HepG2 (cell line): ENCODE results near the gene RNF10. TPM values are rescaled to one million over a fixed set of nuclear protein-coding genes. Genes with fewer than 3 reads are reported as not detected.

ENCODE experiments used
- CAMTA2 ChIP-seq: sonication (generic); formaldehyde crosslinking; IDR thresholded peaks from 2 replicates; pipeline ENCODE4 v1.4.0; 2020; ENCODE audit warnings: mild to moderate bottlenecking, missing genetic modification reagents, borderline replicate concordance
- ESRRA ChIP-seq: sonication (generic); formaldehyde crosslinking; IDR thresholded peaks from 2 replicates; pipeline ENCODE4 v1.5.1; 2020; ENCODE audit warnings: mild to moderate bottlenecking, low read depth, missing genetic modification reagents
- GATAD2A ChIP-seq: IDR thresholded peaks from 2 replicates; pipeline ENCODE4 v1.6.1; 2016
- HNF4G ChIP-seq, 2 experiments: sonication (generic) in 1 of 2; formaldehyde crosslinking in 1 of 2; IDR thresholded peaks; 2 replicates each; pipeline versions ENCODE4 v1.4.0 to v1.6.1; 2011 to 2020; ENCODE audit warnings: borderline replicate concordance in 2 of 2, low read depth in 2 of 2, mild to moderate bottlenecking in 2 of 2, low read length in 1 of 2, missing genetic modification reagents in 1 of 2, moderate library complexity in 1 of 2
- MAFF ChIP-seq: IDR thresholded peaks from 2 replicates; pipeline ENCODE4 v1.6.1; 2011; ENCODE audit warnings: low read depth, low read length, improper control_type of control experiment
- NR2F1 ChIP-seq, 2 experiments: fragments of 450-650 bp in 1 of 2; formaldehyde crosslinking in 1 of 2; IDR thresholded peaks; 2 replicates each; pipeline versions ENCODE4 v1.5.0 to v1.6.1; 2016 to 2020; ENCODE audit warnings: mild to moderate bottlenecking in 1 of 2, missing compliant biosample characterization in 1 of 2, missing genetic modification reagents in 1 of 2, moderate library complexity in 1 of 2
- PCBP2 ChIP-seq: fragments of 200-400 bp; formaldehyde crosslinking; optimal IDR thresholded peaks from 2 replicates; pipeline ENCODE3; 2018; ENCODE audit warnings: low read length, low read depth; ENCODE audit not compliant: poor library complexity, severe bottlenecking
- U2AF1 ChIP-seq: fragments of 200-400 bp; formaldehyde crosslinking; optimal IDR thresholded peaks from 2 replicates; pipeline ENCODE3; 2017; ENCODE audit warnings: mild to moderate bottlenecking, low read depth, low read length
- ZC3H4 ChIP-seq: sonication (generic); formaldehyde crosslinking; IDR thresholded peaks from 2 replicates; pipeline ENCODE4 v1.4.0; 2020; ENCODE audit warnings: missing genetic modification reagents, borderline replicate concordance
- ZNF33B ChIP-seq: sonication (generic); formaldehyde crosslinking; IDR thresholded peaks from 2 replicates; pipeline ENCODE4 v1.5.1; 2020; ENCODE audit warnings: mild to moderate bottlenecking, missing genetic modification reagents
- ZNF451 ChIP-seq: sonication (generic); formaldehyde crosslinking; IDR thresholded peaks from 2 replicates; pipeline ENCODE4 v1.5.0; 2020; ENCODE audit warnings: mild to moderate bottlenecking, missing genetic modification reagents
- ZNF552 ChIP-seq: sonication (generic); formaldehyde crosslinking; IDR thresholded peaks from 2 replicates; pipeline ENCODE4 v1.9.0; 2022; ENCODE audit warnings: missing genetic modification reagents, mild to moderate bottlenecking, borderline replicate concordance
- ZNF570 ChIP-seq: sonication (generic); formaldehyde crosslinking; IDR thresholded peaks from 2 replicates; pipeline ENCODE4 v1.4.0; 2020; ENCODE audit warnings: mild to moderate bottlenecking, missing genetic modification reagents, borderline replicate concordance
- ZNF598 ChIP-seq: sonication (generic); formaldehyde crosslinking; IDR thresholded peaks from 2 replicates; pipeline ENCODE4 v1.5.1; 2020; ENCODE audit warnings: mild to moderate bottlenecking, missing genetic modification reagents, borderline replicate concordance
- ZNF605 ChIP-seq: sonication (generic); formaldehyde crosslinking; IDR thresholded peaks from 2 replicates; pipeline ENCODE4 v1.8.0; 2022; ENCODE audit warnings: mild to moderate bottlenecking, missing genetic modification reagents
- ZNF768 ChIP-seq: sonication (generic); formaldehyde crosslinking; IDR thresholded peaks from 2 replicates; pipeline ENCODE4 v1.4.0; 2020; ENCODE audit warnings: missing genetic modification reagents
- ZSCAN29 ChIP-seq: sonication (generic); formaldehyde crosslinking; conservative IDR thresholded peaks from 2 replicates; pipeline ENCODE4 v1.4.0; 2020; ENCODE audit warnings: mild to moderate bottlenecking, missing genetic modification reagents
- polyA plus RNA-seq, 8 experiments: library from polyadenylated mRNA; depleted of rRNA in 3 of 8; stranded (reverse) in 7 of 8; unstranded in 1 of 8; fragments of >200 nt; fragmentation: Illumina TruSeq in 4 of 8; extraction: Trizol in 4 of 8; gene quantifications; 2 replicates each; pipeline versions ENCODE4 v1.2.1 to v1.2.3, GENCODE V29; 2011 to 2016; ENCODE audit warnings: low read depth in 4 of 8, missing spikeins in 1 of 8, mixed read lengths in 1 of 8; ENCODE audit not compliant: insufficient read depth in 1 of 8
- total RNA-seq, 5 experiments: library from RNA; depleted of rRNA; stranded (reverse); fragments of >200 nt; fragmentation: Illumina TruSeq; extraction: Trizol; gene quantifications; 2 replicates each; pipeline ENCODE4 v1.2.3, GENCODE V29; 2016; ENCODE audit warnings: low read depth in 1 of 5
- TF ChIP-seq, protein P1 (sequence below): sonication (generic); formaldehyde crosslinking; IDR thresholded peaks from 2 replicates; pipeline ENCODE4 v1.5.0; 2020; ENCODE audit warnings: mild to moderate bottlenecking, missing genetic modification reagents
- TF ChIP-seq, protein P2 (sequence below): sonication (generic); formaldehyde crosslinking; IDR thresholded peaks from 2 replicates; pipeline ENCODE4 v1.4.0; 2020; ENCODE audit warnings: missing genetic modification reagents
- TF ChIP-seq, protein P3 (sequence below): fragments of 450-650 bp; IDR thresholded peaks from 2 replicates; pipeline ENCODE4 v1.6.1; 2017
- TF ChIP-seq, protein P4 (sequence below): IDR thresholded peaks from 2 replicates; pipeline ENCODE4 v1.6.1; 2016; ENCODE audit warnings: missing compliant biosample characterization, missing genetic modification reagents, borderline replicate concordance
- TF ChIP-seq, protein P5 (sequence below): sonication (generic); formaldehyde crosslinking; IDR thresholded peaks from 2 replicates; pipeline ENCODE4 v1.4.0; 2020; ENCODE audit warnings: missing genetic modification reagents, mild to moderate bottlenecking, borderline replicate concordance

The RNF10 gene
- total and polyA plus RNA-seq, 2 of the 13 experiments (the other 11 are each of a cell fraction or from before 2014, with no cell fraction given): 62.5 to 88.0 TPM

DNA sequence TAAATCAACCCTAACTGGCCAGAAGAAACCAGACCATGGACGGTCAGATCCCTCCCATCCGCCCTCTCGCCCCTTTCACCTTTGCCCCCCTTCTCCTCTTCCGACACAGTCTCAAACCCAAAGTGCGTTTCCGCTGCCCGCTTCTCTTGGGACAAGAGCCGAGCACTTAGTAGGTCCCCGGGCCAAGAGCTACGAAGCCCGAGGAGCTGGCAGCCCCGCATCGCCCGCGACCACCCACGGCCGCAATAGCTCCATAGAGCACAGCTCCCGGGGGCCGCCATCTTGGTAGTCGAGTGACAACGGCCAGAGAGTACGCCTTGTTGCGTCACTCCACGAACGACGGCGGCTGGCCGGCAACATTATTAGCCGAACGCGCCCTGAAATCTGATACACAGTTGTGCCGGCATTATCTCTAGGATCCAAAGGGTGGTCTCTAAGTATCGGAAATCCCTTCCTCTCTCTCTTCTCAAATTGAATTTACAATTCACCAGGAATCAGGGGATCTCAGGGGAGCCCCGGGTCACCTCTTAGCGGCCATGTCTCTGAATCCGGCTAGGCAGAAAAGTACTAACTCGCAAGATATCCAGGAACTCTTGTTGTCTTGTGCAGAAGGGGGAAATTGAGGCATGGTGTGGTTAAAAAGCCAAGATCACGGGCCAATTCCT, 5.2 kb upstream of the RNF10 start, which contains the start of gene COQ5 (continued):
- peak; percentile 66 for TF ChIP-seq HNF4G (IDR thresholded peaks at IDR 0.05; ENCODE audit: borderline replicate concordance, low read depth, low read length)
- peak; percentile 48; the same call in 1 of the 2 replicates for TF ChIP-seq HNF4G (CRISPR knock-in tag; IDR thresholded peaks at IDR 0.05; ENCODE audit: borderline replicate concordance, low read depth)
- peak; percentile 77 for TF ChIP-seq ZSCAN29 (CRISPR knock-in tag)
- TF ChIP-seq, protein P1, sequence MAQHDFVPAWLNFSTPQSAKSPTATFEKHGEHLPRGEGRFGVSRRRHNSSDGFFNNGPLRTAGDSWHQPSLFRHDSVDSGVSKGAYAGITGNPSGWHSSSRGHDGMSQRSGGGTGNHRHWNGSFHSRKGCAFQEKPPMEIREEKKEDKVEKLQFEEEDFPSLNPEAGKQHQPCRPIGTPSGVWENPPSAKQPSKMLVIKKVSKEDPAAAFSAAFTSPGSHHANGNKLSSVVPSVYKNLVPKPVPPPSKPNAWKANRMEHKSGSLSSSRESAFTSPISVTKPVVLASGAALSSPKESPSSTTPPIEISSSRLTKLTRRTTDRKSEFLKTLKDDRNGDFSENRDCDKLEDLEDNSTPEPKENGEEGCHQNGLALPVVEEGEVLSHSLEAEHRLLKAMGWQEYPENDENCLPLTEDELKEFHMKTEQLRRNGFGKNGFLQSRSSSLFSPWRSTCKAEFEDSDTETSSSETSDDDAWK: no peak
- TF ChIP-seq, protein P2, sequence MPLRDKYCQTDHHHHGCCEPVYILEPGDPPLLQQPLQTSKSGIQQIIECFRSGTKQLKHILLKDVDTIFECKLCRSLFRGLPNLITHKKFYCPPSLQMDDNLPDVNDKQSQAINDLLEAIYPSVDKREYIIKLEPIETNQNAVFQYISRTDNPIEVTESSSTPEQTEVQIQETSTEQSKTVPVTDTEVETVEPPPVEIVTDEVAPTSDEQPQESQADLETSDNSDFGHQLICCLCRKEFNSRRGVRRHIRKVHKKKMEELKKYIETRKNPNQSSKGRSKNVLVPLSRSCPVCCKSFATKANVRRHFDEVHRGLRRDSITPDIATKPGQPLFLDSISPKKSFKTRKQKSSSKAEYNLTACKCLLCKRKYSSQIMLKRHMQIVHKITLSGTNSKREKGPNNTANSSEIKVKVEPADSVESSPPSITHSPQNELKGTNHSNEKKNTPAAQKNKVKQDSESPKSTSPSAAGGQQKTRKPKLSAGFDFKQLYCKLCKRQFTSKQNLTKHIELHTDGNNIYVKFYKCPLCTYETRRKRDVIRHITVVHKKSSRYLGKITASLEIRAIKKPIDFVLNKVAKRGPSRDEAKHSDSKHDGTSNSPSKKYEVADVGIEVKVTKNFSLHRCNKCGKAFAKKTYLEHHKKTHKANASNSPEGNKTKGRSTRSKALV (CRISPR knock-in tag): peak; percentile 37; the same call in 1 of the 2 replicates
- TF ChIP-seq, protein P3, sequence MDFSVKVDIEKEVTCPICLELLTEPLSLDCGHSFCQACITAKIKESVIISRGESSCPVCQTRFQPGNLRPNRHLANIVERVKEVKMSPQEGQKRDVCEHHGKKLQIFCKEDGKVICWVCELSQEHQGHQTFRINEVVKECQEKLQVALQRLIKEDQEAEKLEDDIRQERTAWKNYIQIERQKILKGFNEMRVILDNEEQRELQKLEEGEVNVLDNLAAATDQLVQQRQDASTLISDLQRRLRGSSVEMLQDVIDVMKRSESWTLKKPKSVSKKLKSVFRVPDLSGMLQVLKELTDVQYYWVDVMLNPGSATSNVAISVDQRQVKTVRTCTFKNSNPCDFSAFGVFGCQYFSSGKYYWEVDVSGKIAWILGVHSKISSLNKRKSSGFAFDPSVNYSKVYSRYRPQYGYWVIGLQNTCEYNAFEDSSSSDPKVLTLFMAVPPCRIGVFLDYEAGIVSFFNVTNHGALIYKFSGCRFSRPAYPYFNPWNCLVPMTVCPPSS: no peak
- TF ChIP-seq ZNF598 (CRISPR knock-in tag): peak; percentile 80; the same call in 1 of the 2 replicates
- peak; percentile 74; the same call in 1 of the 2 replicates for TF ChIP-seq CAMTA2 (CRISPR knock-in tag)
- TF ChIP-seq ZNF605 (CRISPR knock-in tag): peak; percentile 79
- TF ChIP-seq, protein P4, sequence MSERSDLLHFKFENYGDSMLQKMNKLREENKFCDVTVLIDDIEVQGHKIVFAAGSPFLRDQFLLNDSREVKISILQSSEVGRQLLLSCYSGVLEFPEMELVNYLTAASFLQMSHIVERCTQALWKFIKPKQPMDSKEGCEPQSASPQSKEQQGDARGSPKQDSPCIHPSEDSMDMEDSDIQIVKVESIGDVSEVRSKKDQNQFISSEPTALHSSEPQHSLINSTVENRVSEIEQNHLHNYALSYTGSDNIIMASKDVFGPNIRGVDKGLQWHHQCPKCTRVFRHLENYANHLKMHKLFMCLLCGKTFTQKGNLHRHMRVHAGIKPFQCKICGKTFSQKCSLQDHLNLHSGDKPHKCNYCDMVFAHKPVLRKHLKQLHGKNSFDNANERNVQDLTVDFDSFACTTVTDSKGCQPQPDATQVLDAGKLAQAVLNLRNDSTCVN (CRISPR knock-in tag): 0 out of 2 replicates have a peak, but pooled peaks have one; percentile 44
- no peak for TF ChIP-seq ZNF570 (CRISPR knock-in tag)
- peak in 1 of 2 experiments; percentile 88; a peak in 2 of 4 replicates for TF ChIP-seq NR2F1 (CRISPR knock-in tag; IDR thresholded peaks at IDR 0.05)
- TF ChIP-seq GATAD2A: peak; percentile 64; the same call in 1 of the 2 replicates
- TF ChIP-seq ZNF768 (CRISPR knock-in tag): peak; percentile 69; the same call in 1 of the 2 replicates
- no peak for TF ChIP-seq ESRRA (CRISPR knock-in tag)
- TF ChIP-seq ZC3H4 (CRISPR knock-in tag): no peak
- no peak for TF ChIP-seq ZNF552 (CRISPR knock-in tag)
- TF ChIP-seq, protein P5, sequence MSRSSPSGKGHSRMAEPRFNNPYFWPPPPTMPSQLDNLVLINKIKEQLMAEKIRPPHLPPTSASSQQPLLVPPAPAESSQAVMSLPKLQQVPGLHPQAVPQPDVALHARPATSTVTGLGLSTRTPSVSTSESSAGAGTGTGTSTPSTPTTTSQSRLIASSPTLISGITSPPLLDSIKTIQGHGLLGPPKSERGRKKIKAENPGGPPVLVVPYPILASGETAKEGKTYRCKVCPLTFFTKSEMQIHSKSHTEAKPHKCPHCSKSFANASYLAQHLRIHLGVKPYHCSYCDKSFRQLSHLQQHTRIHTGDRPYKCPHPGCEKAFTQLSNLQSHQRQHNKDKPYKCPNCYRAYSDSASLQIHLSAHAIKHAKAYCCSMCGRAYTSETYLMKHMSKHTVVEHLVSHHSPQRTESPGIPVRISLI (CRISPR knock-in tag): no peak; the same call in 1 of the 2 replicates
- TF ChIP-seq ZNF33B (CRISPR knock-in tag): no peak
- no peak for TF ChIP-seq PCBP2
- TF ChIP-seq ZNF451 (CRISPR knock-in tag): no peak
- no peak; the same call in 1 of the 2 replicates for TF ChIP-seq MAFF
- no peak for TF ChIP-seq U2AF1
